Measurements from ENCODE around the gene ABHD16A.

The ABHD16A gene

DNA sequence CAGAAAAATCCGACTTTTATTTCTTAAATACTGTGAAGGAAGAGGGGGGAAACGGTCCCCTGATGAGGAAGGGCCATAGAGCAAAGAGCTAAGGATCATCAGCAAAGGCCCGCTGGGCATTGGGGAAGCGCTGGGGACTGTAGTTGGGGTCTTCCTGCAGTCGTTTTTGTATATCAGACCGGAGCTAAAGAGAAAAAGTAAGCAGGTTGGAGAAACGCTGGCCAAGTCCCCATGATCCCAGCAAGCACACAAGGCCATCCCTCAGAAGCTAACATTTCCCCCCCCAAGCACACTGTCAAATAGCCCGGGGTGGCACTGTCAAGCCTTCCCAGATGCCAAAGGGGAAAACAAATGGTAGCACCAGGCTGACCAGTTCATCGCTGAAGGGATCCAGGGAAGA is 64.1 kb downstream of the ABHD16A start:
- no peaks in the 10 kb centered on the region for H3K4me1 ChIP-seq (ENCODE audit: insufficient read depth, low read length)
- no peaks in the 10 kb centered on the region for H3K9me3 ChIP-seq (ENCODE audit: low read length)
- H3K4me3 ChIP-seq (ENCODE audit: low read depth in 1 of 2, low read length in 2 of 2), result no peak overlapping the region
- no peak overlapping the region for H3K9ac ChIP-seq (ENCODE audit: low read length)
- H3K36me3 ChIP-seq (ENCODE audit: insufficient read depth, low read length), result peaks cover 88% of the 10 kb centered on the region
- H3K27ac ChIP-seq (ENCODE audit: low read depth, low read length), result no peak overlapping the region
- H3K27me3 ChIP-seq (ENCODE audit: control insufficient read depth in 1 of 2, insufficient read depth in 2 of 2, low read length in 2 of 2), result no peaks in the 10 kb centered on the region

All from muscle layer of colon (tissue), 2 donors.